GM19023 (cell line): ENCODE results near the gene RNF212.

Source experiments
- ATAC-seq: cut with Tn5 transposase; IDR thresholded peaks from one replicate; pipeline ENCODE4 v1.9.1; 2021; ENCODE audit warnings: mild to moderate bottlenecking, moderate library complexity; ENCODE audit not compliant: unreplicated experiment

Gene RNF212

GRCh38 chr4:1036976-1037810 lies 76.2 kb downstream of the RNF212 start:
- no peak for ATAC-seq

- ATAC-seq: no peak
Measured at GRCh38 chr4:1036095-1036494, 77.3 kb downstream of the RNF212 start.

GRCh38 chr4:1035510-1035909 lies 77.9 kb downstream of the RNF212 start:
- ATAC-seq: no peak

GRCh38 chr4:1033840-1034551 lies 79.4 kb downstream of the RNF212 start:
- no peak for ATAC-seq

- no peak for ATAC-seq
Measured at GRCh38 chr4:1032861-1033260, 80.5 kb downstream of the RNF212 start.

GRCh38 chr4:1031956-1032795 lies 81.2 kb downstream of the RNF212 start:
- ATAC-seq: no peak

- no peak for ATAC-seq
Measured at GRCh38 chr4:1031346-1031745, 82.0 kb downstream of the RNF212 start.

GRCh38 chr4:1030559-1030958 lies 82.8 kb downstream of the RNF212 start:
- ATAC-seq: no peak

- no peak for ATAC-seq
Measured at GRCh38 chr4:1030031-1030430, 83.3 kb downstream of the RNF212 start.

- ATAC-seq: no peak
Measured at GRCh38 chr4:1029529-1029928, 83.8 kb downstream of the RNF212 start.

GRCh38 chr4:1028574-1029220 lies 84.7 kb downstream of the RNF212 start:
- ATAC-seq: no peak

GRCh38 chr4:1027915-1028238 lies 85.5 kb downstream of the RNF212 start:
- no peak for ATAC-seq

GRCh38 chr4:1027219-1027914 lies 86.0 kb downstream of the RNF212 start:
- ATAC-seq: no peak

GRCh38 chr4:1026115-1026514 lies 87.2 kb downstream of the RNF212 start:
- peak; percentile 66 for ATAC-seq

- no peak for ATAC-seq
Measured at GRCh38 chr4:1024882-1025545, 88.3 kb downstream of the RNF212 start.

GRCh38 chr4:1023895-1024740 lies 89.2 kb downstream of the RNF212 start:
- no peak for ATAC-seq

GRCh38 chr4:1023075-1023640 lies 90.2 kb downstream of the RNF212 start:
- ATAC-seq: no peak

GRCh38 chr4:1022739-1023066 lies 90.7 kb downstream of the RNF212 start:
- no peak for ATAC-seq
